NCI-H2196 treated with DMSO at 0.1 percent for 48 hours (cell line): Measurements from ENCODE around the gene SERPINA3.

Experiments used
- DNase-seq: peaks from one replicate; lab custom pipeline; 2025; ENCODE audit not compliant: unreplicated experiment; lab: John Stamatoyannopoulos, UW

The SERPINA3 gene

DNA sequence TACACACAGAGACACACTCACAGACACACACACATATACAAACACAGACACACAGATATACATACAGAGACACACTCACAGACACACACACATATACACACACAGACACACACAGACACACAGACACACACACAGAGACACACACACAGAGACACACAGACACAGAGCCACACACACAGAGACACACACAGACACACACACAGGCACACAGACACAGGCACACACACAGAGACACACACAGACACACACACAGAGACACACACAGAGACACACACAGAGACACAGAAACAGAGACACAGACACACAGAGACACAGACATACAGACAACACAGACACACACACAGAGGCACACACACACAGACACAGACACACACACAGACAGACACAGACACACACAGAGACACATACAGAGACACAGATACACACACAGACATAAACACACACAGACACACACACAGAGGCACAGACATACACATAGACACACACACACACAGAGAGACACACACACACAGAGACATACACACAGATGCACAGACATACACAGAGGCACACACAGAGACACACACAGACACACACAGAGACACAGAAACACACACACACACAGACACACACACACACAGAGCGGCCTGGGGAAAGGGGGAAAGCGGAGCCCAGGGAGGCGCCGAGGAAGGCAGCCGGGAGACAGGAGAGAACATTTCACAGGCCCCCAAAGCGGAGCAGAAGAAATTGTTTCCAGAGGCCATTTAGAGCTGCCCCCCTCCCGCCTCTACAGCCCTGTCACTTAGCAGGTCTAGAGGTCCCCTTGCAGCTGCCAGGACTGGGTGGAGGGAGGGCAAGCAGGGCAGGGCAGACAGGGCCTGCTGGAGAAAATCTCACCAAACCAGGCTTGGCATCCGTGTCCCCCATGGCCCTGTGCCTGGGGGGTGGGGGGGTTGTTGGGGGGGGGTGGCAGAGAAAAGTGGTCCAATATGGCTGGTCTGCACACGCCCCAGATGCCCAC, 38.9 kb downstream of the SERPINA3 start:
- DNase-seq: no peak

DNA sequence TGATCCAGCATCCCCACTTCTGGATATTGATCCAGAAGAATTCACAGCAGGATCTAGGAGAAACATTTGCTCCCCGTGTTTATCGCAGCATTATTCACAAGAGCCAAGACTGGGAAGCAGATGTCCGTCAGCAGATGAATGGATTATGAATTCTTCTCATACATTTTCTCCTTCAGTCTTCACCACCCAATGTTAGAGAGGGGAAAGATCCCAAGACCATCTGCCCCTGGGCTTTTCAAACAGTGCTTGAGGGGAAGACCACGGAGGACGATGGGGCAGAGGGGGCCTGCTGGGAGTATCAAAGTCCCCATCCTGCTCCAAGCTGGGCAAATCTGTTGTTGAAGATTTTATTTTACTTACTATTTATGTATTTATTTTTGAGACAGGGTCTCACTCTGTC, 41.1 kb downstream of the SERPINA3 start:
- DNase-seq: no peak

DNA sequence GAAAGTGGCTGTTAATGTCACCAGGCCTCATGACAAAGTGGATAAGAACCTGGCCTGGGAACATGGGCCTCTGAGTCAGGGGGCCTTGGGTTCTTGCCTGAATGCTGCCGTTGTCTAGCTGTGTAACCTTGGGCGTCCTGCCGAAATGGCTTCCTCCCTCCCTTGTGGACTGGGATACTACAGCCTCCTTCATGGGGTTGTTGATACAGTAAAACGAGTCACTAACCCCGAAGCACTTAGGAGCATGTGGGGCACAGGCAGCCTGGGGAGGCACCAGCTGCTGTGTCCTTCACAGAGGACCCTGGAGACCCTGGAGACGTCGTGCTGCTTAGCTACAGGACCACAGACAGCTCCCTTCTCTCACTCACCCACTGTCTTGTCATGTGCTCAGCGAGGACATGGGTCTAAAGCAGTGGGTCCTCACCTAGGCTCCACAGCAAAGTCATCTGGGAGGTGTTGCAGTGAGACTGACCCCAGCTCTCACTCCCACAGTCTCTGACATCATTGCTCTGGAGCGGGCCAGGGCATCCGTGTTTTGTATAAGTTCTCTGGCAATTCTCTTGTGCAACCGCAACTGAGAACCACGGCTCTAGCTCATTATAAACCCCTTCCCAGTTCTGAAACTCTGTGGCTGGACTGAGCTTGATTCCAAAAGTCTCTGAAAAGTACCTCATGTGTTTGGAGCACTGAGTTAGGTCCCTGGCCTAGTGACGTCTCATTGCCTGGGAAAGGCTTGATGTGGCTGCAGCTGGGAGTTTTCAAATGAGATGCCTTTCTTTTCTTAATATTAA, 42.1 kb downstream of the SERPINA3 start:
- no peak for DNase-seq

DNA sequence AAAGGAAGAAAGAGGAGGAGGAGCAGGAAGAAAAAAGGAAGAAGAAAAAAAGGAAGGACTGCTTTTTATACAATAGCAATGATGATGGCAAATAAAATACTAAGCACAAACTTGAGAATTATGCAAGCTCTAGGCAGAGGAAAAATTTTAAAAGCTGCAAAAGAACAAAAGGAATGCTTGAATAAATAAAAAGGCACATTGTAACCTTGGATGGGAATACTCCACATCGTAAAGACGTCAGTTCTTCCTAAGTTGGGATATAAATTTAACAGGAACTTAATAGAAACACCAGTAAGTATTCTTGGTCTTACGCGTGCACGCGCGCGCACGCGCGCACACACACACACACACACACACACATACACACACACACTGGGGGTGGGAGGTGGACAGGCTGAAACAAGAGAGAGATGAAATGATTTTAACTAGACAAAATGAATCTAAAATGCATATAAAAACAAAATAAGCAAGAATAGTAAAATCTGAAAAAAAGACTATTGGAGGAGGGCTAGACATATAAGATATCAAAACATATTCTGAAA, 43.0 kb downstream of the SERPINA3 start:
- no peak for DNase-seq

DNA sequence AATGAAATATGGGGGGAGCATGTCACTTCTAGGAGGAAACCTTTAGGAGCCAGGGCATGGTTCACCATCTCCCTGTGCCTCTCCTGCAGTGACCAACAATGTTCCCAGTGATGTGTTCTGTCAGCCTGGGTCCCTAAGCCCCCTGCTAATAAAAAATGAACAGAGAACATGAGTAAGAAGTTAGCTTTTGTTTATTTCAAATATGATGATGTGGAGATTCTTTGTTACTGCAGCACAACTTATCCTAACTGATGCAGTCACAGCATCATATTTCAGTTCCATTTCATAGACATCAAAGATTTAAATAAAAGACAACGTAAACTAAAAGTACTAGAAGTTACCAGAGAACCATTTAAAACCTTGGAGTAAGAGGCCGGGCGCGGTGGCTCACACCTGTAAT, 43.9 kb downstream of the SERPINA3 start:
- DNase-seq: no peak

DNA sequence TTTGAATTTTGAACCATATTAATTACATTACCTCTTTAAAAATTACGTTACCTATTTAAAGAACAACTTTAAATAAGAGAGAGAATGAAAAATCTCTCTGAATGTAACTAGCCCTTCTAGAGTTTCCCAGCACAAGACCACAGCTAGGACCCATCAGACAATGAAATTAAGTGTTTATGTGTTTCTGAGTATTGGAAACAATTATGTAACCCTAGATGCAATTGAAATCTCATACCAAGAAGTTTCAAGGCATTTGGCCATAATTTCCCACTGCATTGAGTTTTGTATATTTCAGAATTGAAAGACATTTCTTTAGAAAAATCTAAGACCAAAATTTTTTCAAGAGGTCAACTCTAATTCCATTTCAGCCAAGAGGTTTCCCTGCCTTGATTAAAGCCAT, 47.1 kb downstream of the SERPINA3 start:
- no peak for DNase-seq

DNA sequence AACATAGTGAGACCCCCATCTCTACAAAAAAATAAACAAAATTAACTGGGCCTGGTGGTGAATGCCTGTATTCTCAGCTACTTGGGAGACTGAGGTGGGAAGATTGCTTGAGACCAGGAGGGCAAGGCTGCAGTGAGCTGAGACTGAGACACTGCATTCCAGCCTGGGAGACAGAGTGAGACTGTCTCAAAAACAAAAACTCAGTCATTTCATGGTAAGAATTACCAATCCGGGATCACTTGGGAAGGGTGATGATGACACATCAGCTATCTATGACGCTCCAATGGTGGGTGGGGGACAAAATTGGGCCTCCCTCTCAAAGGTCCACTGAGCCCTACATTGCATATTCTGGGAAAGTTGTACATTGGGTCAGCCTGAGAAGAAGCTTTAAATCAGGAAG, 47.7 kb downstream of the SERPINA3 start:
- no peak for DNase-seq

DNA sequence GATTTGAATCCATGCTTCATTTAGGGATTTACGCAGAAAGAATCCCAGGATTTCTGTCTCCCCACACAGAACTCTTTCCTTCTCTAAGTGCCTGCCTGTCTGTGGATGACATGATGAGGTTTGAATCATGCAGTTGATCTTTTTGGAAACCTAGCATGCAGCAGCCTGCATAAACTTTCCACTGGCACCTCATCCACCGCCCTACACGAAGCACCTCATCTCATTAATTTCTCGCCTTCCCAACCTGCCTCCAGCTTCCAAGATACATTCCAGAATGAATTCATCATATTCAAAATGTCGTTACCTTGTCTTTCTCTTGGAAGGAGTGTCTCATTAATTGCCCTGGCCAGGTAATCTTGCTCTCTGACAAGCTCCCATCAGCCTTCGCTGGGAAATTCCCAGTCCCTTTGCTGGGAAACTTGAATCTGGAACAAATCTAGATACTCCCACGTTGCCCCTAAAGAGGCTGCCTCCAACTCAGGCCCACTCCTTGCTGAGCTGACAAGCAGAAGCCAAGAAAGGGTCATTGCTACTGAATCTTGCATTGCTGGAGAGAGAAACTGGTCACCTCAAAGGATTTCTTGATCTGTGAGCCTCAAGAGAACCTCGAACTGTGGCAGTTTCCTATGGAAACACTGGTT, 48.2 kb downstream of the SERPINA3 start:
- no peak for DNase-seq

DNA sequence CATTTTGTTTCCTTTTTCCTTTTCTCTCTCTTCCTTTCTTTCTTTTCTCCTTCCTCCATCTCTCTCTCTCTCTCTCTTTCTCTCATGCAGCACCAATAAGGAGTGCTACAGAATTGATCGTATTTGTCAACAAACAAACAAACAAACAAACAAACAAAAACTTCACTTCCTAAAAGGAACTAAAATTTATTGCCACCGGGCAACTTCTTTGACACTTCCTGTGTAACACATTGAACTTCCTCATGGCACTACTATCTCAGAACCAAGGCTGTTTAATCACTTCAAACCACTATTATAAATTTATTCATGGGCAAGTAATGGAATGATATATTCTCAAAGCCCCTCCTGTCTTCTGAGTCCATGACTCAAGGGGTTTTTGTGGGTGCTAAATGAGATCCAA, 51.3 kb downstream of the SERPINA3 start:
- DNase-seq: no peak

DNA sequence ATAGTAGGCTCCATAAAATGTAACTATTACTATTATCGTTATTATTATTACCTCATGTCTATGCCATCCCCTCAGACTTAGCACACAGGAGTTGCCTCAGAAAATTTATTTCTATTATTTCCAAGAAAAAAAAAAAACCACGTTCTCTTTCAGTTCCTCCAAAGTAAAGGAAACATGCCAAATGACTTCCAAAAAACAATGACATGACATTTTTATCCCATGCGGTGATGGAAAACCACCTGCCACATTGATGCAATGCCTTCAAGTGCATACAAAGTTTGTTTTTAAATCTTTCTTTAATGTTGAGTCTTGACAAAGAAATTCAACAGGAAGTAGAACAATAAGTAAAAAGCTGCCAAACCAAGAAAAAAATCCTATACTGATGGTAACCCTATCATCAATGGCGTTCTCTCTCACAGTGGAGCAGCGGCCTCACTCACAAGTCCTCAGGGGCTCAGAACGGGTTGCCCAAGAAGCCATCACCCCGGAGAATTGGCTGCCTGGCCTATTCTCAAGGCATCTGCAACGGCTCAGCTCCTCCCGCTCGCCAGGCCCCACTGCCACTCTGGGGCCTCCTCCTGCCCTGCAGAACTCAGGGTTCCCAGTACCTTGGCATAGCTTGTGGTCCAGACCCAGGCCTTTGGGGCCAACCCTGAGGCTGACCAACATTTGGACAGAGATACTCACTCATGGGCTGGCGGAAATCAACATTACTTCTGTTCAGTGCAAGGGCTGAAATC, 51.9 kb downstream of the SERPINA3 start:
- DNase-seq: no peak

DNA sequence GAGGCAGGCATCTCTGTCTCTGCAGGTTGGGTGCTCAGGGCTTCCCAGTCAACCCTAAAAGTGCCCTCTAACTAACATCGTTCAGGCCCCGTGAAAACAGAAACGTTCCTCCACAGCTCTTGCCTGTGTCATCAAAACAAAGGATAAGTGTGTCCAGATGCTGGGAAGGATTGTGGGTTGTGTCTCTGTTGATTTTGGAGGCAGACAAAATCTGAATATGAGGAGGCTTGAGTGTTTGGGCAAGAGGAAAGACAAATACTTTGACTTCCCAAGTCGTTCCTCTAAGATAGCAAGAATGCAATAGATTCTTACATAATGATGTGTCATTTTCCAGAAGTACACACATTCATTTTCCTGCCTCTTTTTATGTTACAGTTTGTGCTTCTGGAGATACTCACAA, 52.9 kb downstream of the SERPINA3 start:
- DNase-seq: no peak

DNA sequence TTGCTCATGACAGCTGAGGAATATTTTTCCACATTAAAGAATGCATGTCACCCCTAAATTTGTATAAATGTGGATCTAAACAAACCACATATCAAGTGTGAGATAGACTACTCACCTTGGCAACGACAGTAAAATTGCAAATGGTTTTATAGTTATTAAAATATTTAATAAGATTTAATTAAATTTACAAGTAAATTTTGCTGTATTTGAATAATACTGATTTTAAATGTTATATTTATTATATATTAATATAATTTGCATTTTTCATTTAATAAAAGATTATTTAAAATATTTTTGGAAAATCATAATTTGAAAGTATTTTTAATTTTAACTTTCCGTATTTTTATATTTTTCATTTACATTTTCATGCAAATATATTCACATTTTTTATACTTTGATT, 53.4 kb downstream of the SERPINA3 start:
- no peak for DNase-seq

DNA sequence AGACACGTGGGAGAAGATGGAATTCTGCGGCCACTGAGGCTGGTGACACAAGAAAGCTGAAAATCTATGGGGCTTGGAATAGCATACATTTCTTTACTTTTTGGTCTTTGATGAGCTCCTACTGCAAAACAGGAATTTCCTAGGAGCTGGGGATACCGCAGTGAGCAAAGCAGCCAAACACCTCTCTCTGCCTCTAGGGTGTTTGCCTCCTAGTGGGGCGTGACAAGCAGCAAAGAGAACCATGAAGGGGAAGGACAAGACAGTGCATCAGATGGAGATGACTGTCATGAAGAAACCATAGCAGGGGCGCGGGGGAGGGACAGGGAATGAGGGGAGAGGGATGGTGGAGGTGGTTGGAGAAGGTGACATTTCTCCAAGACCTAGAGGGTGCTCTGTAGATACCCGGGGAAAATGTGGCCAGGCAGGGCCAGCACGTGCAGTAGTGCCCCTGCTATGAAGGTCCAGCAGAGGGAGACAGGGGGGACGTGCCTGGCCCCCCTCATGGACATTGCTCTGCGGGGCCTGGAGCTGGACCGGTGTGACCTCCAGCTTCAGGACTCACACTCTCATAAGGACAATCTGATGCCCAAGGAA, 58.6 kb downstream of the SERPINA3 start:
- no peak for DNase-seq

DNA sequence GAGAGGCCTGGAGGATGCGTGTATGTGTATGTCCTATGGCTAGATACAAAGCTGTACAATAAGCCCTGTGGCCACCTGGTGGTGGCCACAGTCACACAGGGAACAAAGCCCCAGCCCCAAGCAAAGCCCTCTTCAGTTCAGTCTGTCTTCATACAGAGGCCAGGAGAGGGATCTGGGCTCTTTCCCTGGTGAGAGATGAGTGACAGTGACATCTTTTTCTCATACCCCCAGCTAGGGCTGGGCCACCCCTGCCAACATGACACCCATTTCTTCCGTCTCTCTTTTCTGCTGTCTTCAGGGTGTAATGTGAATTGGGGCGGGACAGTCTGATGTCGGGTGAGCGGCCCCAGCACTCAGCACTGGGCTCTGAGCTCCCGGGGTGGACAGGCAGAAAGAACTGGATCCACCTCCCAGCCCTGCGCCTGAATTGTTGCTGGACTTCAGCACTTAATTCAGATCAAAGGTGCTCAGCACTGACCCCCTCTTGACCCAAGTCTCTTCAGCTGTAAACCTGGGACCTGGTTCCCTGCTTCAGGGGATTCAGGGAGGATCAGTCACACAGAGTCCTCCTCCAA, 59.8 kb downstream of the SERPINA3 start:
- DNase-seq: no peak

DNA sequence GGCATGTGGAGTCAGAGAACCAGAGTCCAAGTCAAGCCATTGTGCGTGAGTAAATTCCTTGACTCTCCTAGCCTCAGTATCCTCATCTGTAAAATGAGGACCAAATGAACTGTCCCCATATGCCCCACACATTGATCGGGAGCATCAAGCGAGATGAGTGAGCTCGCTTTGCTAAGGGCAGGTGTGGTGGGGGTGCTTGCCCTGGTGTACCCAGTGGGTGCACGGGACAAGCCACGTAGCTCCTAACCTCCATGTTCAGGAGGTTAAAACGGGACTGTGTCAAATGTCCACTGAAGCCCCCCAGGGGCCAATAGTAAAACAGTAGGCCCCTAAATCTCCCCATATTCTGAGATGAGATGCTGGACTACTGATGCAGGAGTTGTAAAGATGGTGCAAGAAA, 60.9 kb downstream of the SERPINA3 start:
- no peak for DNase-seq
